NCI-H748 treated with DMSO at 0.1 percent for 48 hours (cell line): ENCODE results near the gene CYBC1.

Experiments
- DNase-seq: peaks from one replicate; lab custom pipeline; 2025; lab: John Stamatoyannopoulos, UW

Gene CYBC1

GRCh38 chr17:82408288-82408937, 42.1 kb downstream of the CYBC1 start:
- DNase-seq: no peak

GRCh38 chr17:82407255-82407654, 43.3 kb downstream of the CYBC1 start:
- no peak for DNase-seq

- DNase-seq: no peak
These were observed 44.4 kb downstream of the CYBC1 start for GRCh38 chr17:82406131-82406671.

- DNase-seq: no peak
These were observed 45.5 kb downstream of the CYBC1 start for GRCh38 chr17:82405051-82405450.

GRCh38 chr17:82403662-82404660, 46.6 kb downstream of the CYBC1 start:
- DNase-seq: no peak

GRCh38 chr17:82402865-82403264, 47.7 kb downstream of the CYBC1 start:
- DNase-seq: no peak

- no peak for DNase-seq
These were observed 49.7 kb downstream of the CYBC1 start for GRCh38 chr17:82400830-82401229.

- DNase-seq: no peak
These were observed 50.3 kb downstream of the CYBC1 start for GRCh38 chr17:82400206-82400605.

- DNase-seq: no peak
These were observed 50.9 kb downstream of the CYBC1 start for GRCh38 chr17:82399601-82400101.

- no peak for DNase-seq
These were observed 51.5 kb downstream of the CYBC1 start for GRCh38 chr17:82399041-82399441.

GRCh38 chr17:82397449-82398335, 52.9 kb downstream of the CYBC1 start:
- DNase-seq: no peak

- no peak for DNase-seq
These were observed 53.7 kb downstream of the CYBC1 start for GRCh38 chr17:82396601-82397435.

GRCh38 chr17:82394278-82394677, 56.3 kb downstream of the CYBC1 start:
- DNase-seq: no peak

GRCh38 chr17:82392941-82393340, 57.6 kb downstream of the CYBC1 start:
- DNase-seq: no peak
